NCI-H774 (cell line): ENCODE measurements around the gene PARVA.

ENCODE experiments used
- DNase-seq: peaks from one replicate; lab custom pipeline; 2025; lab: John Stamatoyannopoulos, UW

PARVA gene

DNA sequence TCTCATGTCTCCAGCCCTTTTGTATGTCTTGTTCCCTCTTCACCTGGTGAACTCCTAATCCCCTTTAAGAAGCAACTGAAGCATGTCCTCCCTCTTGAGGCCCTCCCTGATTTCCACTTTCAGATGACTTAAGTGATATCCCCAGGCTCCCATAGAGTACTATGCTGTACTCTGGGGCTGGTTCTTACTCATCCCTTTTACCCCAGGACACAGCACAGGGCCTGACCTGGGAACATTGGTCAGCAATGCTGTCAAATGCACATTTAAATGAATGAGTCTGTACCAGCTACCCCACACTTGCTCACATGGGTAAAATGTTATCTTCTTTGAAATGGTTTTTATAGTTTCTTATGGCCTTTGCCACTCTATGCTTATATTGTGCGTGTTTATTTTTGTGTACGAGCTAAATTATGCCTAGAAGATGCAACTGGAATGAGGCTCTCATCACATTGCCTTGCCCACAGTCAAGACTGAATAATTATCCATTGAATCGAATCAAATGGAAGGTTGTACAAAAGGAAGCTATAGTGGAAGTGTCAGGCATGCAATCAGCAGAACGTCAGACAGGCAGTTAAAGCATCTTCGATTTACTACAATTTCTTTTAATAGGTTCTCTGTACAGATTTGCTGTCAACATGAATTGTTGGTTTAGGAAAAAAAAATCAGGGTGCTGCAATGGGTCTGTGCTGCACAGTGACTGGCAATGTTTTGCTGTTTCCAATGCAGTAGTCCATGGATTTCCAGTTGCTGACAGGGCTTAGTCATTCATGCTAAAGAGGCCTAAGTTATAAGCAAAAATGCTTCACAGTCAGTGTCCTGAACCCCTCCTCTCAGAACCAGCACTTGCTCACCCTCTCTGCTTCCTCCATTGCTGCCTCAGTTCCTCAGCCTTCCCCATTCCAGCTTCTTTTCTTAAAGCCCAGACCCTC, 79.5 kb downstream of the PARVA start:
- no peak for DNase-seq

DNA sequence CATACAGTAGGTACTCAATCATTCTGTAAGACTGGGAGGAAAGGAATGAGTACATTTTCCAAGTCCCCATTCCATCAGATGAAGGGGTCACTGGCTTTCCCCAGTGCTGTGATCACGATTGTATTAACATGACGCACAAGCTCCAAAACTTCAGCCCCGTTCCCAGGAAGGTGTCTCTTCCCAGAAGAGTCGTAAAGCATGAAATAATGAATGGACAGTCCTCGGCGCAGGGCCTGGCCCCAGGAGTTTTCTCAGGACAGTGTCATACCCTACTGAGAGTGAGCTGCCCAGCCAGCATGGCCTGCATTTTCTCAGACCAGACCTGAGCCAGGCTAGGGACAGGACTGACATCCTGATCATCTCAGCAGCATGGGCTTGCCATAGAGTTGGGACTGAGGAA, 80.7 kb downstream of the PARVA start:
- no peak for DNase-seq

DNA sequence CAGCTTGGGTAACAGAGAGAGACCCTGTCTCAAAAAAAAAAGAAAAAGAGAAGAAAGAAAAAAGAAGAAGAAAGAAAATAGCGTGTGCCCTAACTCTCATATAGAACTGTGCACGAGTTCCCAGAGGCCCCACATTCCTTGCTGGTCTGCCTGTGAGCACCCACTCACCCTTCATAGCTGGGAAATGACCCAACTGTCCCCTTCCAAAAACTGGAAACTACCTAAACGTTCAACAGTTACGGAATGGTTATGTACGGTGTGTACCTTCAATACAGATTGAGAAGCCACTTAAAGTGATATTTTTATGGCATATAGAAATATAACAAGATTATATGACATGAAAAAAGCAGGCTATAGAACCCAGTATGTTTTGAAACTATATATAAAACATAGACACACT, 82.0 kb downstream of the PARVA start:
- no peak for DNase-seq

DNA sequence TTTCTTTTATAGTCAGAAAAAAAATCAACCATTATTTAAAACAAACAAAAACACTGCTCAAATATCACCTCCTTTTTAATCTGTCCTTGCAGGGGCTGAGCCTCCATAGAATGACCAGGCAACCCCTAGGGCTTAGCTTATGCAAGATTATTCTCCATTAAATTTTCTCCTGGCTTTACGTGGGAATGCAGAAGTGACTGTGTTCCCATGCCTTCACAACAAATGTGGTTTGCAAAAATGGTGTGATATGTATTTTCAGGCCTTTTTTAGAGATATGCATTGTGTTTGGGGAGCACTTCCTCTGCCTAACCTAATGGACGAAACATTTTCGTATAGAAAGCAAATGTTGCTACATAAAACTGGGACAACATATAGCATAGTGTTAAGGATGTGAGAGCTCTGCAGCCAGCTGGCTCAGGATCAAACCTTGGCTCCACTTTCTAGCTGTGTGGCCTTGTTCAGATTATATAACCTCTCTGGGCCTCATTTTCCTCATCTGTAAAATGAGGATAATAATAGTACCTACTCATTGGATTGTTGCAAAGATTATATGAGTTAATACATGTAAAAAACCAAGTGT, 82.6 kb downstream of the PARVA start:
- no peak for DNase-seq

DNA sequence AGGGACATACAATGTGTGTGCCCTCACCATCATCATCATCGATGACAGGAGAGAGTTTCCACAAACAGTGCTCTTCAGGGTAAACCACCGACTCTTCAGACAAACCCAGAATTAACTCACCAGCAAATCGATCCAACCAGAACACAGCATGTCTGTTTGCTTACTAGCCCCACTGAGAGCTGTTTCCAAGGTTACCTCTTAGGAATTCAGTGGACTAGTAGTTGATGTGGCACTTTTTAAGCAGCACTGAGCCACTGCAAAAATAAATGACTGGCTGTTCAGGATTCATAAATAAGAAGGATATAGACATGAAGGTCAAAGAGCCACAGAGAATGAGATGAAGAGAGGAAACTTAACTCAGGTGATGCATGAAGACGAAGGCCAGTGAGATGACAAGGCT, 83.1 kb downstream of the PARVA start:
- no peak for DNase-seq

DNA sequence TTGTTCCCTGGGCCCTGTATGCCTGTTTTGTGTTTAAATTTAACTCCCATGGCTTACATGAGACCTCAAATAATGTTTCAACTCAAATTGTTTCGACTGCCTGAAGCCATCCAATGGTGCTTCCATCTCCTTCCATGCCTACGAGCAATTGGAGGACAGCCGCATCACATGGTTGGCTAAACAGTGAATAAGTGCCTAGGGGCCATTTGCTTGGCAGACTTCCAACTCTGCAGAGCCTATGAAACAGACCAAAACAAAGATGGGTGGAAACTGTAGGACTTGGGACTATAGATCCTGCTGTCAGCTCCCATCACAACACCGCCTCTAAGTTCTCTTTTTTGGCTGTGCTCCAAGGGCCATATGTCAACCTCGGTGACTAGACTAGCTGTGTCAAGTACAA, 84.1 kb downstream of the PARVA start:
- DNase-seq, result no peak

DNA sequence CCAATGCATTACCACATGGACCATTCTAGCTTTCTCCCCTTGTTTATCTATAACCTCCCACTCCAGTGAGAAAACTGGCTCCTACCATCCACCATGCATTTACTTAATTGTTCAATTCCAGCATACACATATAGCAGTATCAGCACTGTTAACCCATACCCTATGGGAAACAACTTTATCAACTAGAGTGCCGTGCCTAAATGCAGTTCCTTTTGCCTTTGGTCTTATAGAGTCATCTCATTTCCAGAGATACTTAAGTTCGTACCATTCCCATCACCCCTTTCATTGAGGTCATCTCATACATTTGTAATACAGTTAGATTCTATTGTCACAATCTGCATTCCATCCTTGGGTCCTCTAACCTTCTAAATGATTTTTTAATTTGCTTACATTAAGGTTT, 86.9 kb downstream of the PARVA start:
- no peak for DNase-seq

DNA sequence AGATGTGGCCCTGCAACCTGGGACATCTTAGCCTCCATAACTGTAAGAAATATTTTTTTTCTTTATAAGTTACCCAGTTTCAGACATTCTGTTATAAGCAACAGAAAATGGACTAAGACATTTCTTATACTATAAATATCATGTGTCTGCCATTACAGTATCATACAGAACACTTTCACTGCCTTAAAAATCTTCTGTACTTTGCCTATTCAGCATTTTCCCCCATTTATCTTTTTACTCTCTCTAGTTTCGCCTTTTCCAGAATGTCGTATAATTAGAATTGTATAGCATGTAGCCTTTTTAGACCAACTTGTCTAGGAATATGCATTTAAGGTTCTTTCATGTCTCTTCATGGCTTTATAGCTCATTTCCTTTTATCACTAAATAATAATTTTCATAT, 88.0 kb downstream of the PARVA start:
- DNase-seq, result no peak

DNA sequence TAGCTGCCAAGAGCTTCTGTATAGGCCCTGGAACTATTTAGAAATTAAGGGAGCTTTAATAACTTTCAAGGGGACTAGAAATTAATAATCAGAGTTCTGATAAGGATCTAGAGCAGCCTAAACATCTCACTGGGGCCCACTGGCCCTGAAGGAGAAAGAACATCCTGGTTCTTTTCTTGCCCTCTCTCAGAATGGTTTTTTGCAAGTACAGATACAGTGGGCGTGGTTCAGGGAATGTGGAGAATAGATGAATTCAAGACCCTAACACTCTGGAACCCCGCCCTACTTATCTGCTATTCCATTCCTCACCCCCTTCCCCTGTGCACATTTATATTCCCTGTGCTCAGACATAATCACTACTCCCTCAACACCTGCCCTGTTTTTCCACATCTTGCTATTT, 90.2 kb downstream of the PARVA start:
- no peak for DNase-seq

DNA sequence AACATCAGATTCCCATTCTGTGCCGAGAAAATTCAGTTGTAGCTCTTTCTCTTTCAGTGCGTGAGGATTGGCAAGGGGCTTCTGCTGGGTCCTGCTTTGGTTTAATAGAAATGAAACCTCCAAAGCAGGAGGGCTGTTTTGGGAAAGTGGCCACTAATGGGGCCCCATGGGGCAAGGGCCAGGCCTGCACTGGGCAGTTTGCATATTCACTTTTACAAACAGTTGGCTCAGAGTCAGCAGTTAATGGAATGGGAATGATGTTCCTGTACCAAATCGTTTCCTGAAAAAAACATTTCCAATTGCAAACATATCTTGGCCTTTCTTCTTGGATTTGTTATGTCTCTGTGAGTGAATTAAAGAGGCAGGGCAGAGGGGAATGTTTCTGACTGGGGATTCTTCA, 92.1 kb downstream of the PARVA start:
- DNase-seq, result no peak

DNA sequence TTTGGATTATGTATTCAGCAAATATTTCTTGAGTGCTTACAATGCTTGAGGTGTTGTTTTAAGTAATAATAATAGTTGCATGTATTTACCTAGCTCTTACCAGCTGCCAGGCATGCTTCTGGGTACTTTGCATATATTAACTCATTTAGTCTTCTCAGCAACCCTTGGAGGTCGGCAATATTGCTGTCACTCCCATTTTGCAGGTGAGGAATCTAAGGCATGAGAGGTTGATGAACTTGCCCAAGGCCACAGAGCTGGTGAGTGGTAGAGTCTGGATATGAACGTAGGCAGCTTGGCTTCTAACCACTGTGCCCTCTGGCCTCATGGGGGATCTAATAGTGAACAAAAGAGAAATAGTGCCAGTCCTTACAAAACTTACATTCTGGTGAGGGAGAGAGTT, 92.9 kb downstream of the PARVA start:
- no peak for DNase-seq

DNA sequence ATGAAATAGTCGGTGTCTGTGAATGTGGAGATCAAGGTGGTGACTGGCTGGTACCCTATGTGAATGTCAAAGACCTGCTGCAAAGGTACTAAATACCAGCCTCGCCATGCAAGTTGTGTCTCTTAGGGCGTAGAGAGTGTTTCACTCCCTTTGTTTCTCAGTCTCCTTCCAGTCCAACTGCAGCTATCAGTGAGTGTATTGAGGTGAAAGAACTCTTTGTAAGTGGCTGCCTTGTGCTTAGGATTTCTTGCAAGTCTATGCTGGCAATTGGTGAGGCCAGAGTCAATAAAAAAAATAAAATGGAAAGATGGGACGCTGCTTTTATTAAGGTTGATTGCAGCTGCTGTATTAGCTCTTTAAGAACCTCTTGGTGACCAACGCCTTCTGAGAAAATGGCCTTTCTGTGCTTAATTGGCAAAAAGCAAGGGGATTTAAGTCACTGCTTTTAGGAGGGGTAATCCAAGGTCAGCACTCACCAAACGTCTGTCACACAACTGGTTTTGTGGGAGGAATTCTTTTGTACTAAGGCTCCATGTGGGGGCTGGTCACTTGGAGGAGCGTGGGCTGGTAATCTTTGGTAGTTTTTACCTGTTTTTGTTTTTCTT, 95.1 kb downstream of the PARVA start:
- DNase-seq, result no peak

DNA sequence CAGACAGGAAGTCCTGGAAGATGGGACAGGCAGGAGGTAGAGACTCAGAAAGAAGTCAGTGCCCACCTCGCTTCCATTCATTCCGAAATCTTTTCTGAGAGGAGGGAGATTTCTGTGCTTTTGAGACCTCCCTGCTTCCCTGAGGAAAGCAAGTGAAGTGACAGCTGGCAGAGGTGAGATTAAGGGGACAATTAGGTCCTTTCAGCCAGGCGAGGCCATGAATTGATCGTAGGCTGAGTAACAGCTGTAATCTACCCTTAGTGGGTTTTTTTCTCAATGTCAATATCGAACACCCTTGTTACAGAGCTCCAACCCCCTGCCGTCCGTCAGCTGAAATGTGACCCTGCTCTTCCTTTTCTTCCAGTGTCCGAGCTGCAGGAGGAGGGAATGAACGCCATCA, 96.0 kb downstream of the PARVA start:
- DNase-seq, result no peak

DNA sequence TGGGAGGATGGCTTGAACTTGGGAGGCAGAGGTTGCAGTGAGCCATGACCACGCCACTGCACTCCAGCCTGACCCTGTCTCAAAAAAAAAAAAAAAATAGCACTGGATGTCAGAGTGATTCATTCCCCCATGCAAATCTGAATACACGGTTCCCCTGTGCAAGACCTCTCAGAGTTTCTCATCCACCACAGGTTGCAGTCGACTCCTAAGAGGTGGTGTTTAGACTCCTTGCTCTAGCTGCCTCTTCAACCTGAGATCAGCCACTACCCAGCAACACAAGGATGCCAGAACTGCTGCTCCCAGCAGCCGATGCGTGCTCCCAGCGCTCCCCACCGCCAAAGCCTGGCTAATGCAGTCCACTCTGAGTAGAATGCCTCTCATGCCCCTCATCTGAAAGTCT, 97.5 kb downstream of the PARVA start:
- no peak for DNase-seq

DNA sequence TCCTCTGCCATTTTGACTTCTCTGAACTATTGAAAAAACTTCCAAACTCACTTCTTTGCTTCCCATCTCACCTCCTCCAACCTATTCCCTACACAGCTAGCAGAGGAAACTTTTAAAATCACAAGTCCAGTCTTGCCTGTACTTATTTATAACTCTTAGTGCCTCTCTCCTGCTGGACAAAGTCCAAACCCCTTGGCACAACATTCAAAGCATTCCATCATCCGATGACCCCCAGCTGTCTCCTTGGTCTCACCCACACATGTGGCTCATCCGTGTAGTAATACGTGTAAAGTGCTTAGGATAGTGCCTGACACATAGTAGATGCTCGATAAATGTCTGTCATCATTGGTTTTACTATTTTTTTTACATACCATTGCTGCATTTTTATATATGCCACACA, 101.4 kb downstream of the PARVA start:
- no peak for DNase-seq

DNA sequence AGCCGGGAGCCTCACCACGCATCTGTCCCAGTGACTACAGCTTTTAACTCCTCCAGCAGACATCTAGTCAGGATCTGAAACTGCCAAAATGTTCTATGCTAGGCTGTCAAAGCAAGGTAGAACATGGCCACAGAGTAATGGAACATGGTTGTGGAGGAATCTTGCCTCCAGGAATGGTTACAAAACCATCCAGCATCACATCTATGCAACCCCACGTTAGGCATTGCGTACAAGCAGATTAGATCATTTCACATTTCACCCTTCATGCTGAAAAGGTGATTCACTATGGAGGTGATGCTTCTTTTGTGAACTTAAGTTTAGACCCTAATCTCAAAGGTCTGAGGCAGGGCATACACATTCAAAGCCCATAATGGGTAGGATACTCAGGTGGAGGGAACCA, 103.0 kb downstream of the PARVA start:
- no peak for DNase-seq

DNA sequence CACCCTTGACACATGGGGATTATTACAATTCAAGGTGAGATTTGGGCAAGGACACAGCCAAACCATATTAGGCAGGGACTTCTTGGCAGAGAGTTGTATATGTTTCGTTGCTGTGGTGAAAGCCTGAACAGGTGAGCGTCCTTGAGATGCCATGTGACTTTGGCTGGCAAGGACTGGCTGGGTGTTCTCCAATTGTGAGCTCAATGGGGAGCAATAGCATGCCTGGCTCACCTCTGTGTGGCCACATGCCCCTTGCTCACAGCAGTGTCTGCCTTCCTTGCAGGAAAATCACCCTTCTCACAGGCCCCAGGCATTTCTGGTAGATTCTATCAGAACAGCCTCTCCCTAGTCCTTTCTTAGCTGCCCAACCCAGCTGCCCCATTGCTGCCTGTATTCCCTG, 105.5 kb downstream of the PARVA start:
- no peak for DNase-seq

DNA sequence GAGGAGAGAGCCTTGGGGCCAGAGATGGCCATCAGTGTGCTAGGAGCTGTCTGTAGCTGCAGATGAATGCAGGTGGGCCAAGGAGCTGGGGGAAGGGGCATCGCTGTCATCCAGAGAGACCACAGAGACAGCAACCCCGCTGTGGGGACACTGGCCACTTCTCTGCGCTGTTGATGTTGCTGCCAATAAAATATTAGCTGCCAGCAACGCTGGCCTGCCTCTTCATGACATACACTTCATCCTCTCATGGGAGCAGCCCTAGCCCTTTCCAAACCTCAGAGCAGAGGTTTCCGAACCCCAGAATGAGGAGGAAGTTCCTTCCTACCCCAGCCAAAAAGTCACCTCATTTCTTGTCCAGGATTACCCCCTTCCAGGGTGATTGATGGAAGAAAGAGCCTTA, 106.2 kb downstream of the PARVA start:
- DNase-seq, result no peak

DNA sequence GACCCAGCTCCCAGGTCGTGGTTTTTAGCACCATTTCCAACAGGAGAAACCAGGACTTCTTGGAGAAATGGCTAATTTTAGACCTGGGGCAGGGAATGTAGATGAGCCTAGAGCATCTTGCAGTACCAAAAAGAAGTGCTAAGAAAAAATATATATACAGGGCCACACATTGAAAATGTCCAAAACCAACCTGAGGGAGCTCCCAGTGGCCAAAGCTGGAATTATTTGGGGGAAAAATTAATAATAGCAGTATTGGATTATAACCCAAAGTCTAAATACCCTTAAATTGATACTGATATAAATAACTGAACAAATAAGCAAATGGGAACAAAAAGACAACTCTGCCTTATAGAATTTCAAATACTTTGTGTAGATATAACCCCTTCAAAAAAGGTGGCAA, 108.0 kb downstream of the PARVA start:
- no peak for DNase-seq

DNA sequence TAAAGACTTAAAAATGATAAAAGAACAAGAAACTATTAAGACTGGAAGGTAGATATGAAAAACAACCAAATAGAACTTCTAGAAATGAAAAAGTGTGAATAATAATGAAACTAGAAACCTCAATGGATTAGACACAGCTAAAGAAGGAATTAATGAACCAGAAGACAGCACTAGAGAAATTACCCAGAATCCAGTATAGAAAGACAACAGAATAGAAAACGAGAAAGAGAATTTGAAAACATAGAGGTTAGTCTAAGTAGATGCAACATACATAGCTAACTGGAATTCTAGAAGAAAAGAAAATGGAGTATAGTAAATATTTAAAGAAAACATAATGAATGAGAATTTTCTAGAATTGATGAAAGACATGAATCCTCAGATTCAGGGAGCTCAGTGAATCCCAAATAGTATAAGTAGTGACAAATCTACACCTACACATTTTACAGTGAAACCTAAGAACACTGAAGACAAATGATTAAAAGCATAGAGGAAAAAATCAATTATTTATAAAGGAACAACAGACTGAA, 111.9 kb downstream of the PARVA start:
- DNase-seq, result no peak

DNA sequence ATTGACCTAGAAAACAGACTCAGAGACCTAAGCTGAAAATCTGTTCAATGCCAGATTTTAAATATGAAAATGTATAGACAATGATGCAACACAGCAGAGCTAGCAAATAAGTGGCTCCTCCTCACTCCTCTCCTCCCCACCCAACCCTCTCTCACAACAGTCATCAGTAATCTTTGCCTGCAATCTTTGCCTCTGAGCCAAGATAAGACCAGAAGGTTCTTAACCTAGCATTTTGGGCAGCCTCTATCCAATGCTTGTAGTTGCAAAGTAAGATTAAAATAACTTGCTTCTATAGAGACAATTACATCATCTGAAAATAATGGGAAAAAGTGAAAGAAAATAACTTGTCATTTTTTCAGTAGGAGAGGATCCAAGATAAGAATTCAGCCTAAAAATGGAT, 117.3 kb downstream of the PARVA start:
- DNase-seq, result no peak

DNA sequence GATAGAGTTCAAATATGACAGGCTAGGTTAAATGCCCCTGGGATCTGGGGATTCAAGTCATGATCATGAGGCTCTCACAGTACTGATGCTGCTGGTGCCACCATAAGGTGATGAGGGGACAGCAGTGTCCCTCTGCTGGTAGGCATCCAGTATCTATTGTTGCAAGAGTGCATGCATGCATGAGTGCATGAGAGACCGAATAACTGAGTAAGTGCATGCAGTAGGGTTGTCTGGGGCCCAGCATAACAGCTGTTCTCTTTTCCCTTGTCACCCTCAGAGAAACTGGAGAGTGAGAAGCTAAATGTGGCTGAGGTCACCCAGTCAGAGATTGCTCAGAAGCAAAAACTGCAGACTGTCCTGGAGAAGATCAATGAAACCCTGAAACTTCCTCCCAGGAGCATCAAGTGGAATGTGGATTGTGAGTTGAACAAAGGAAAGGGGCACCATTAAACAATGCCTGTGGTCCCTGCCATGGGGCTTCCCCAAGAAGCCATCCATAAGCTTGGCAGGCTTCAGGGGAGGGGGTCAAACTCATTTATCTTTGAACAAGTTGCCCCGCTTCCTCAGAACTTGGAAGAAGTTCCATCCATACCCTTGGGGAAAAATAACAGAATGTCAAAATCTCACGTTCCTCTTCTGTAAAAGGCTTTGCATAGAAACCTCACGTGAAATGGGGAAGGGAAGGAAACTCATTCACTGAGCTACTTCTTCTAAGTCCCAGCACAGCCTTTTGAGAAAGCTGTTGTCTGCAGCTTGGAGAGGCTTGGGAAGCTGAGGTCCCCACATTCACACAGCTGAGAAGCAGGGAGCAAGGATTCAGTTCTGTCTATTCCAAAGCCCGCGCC, 119.0 kb downstream of the PARVA start:
- DNase-seq, result no peak
